K562 (cell line): Measurements from ENCODE around the gene PPIA. TPM values are rescaled to one million over a fixed set of nuclear protein-coding genes. Genes with fewer than 3 reads are reported as not detected.

Experiments
- AFF4 ChIP-seq: sonication (generic); formaldehyde crosslinking; IDR thresholded peaks from 2 replicates; pipeline ENCODE4 v1.8.0; 2023; ENCODE audit warnings: mild to moderate bottlenecking, missing genetic modification reagents
- ASH1L ChIP-seq: fragments of 450-650 bp; IDR thresholded peaks from 2 replicates; pipeline ENCODE4 v1.6.1; 2018; ENCODE audit warnings: borderline replicate concordance, mild to moderate bottlenecking, low read depth; ENCODE audit not compliant: partially characterized antibody
- BCOR ChIP-seq: fragments of 450-650 bp; IDR thresholded peaks from 2 replicates; pipeline ENCODE4 v1.6.1; 2016
- BDP1 ChIP-seq: IDR thresholded peaks from 3 replicates; pipeline ENCODE4 v1.6.1; 2011; ENCODE audit not compliant: insufficient read length, insufficient read depth
- CHD2 ChIP-seq: IDR thresholded peaks from 2 replicates; pipeline ENCODE4 v1.6.1; 2011; ENCODE audit warnings: low read depth, low read length
- HMG20B ChIP-seq: fragments of 250-450 bp; sonication (Bioruptor Pico); IDR thresholded peaks from 2 replicates; pipeline ENCODE4 v1.5.0; 2021; ENCODE audit warnings: mild to moderate bottlenecking
- HOXB6 ChIP-seq: fragments of 250-450 bp; sonication (Bioruptor Pico); IDR thresholded peaks from 2 replicates; pipeline ENCODE4 v1.5.1; 2022; ENCODE audit warnings: mild to moderate bottlenecking, borderline replicate concordance
- KHSRP ChIP-seq: fragments of 450-650 bp; IDR thresholded peaks from 2 replicates; pipeline ENCODE4 v1.6.1; 2017
- MEF2D ChIP-seq: conservative IDR thresholded peaks from 2 replicates; pipeline ENCODE4 v1.6.1; 2016; ENCODE audit warnings: low read depth, missing genetic modification characterization, missing compliant biosample characterization
- NCOA6 ChIP-seq: fragments of 450-650 bp; IDR thresholded peaks from 2 replicates; pipeline ENCODE4 v1.6.1; 2017; ENCODE audit warnings: mild to moderate bottlenecking
- NFYB ChIP-seq: IDR thresholded peaks from 2 replicates; pipeline ENCODE4 v1.6.1; 2011; ENCODE audit warnings: mild to moderate bottlenecking, moderate library complexity; ENCODE audit not compliant: insufficient read length; ENCODE audit errors: extremely low read depth
- OTX1 ChIP-seq: fragments of 450-650 bp; formaldehyde crosslinking; IDR thresholded peaks from 2 replicates; pipeline ENCODE4 v1.4.0; 2022; ENCODE audit warnings: mild to moderate bottlenecking
- PTRF ChIP-seq: fragments of 450-650 bp; IDR thresholded peaks from 2 replicates; pipeline ENCODE4 v1.6.1; 2016; ENCODE audit warnings: mild to moderate bottlenecking, missing genetic modification characterization, missing compliant biosample characterization
- RFX7 ChIP-seq: fragments of 250-450 bp; sonication (Bioruptor Pico); IDR thresholded peaks from 2 replicates; pipeline ENCODE4 v1.5.1; 2021; ENCODE audit warnings: mild to moderate bottlenecking
- RHOXF2B ChIP-seq: fragments of 250-450 bp; sonication (Bioruptor Pico); conservative IDR thresholded peaks from 2 replicates; pipeline ENCODE4 v1.5.1; 2021
- RNF2 ChIP-seq: sonication (generic); IDR thresholded peaks from 2 replicates; pipeline ENCODE4 v1.6.1; 2016
- SREBF2 ChIP-seq: sonication (generic); formaldehyde crosslinking; IDR thresholded peaks from 2 replicates; pipeline ENCODE4 v1.4.0; 2020; ENCODE audit warnings: mild to moderate bottlenecking, missing genetic modification reagents
- TAF7 ChIP-seq: fragments of 450-650 bp; IDR thresholded peaks from 2 replicates; pipeline ENCODE4 v1.6.1; 2016; ENCODE audit warnings: missing genetic modification characterization, missing compliant biosample characterization
- TARDBP ChIP-seq: fragments of 450-650 bp; IDR thresholded peaks from 2 replicates; pipeline ENCODE4 v1.6.1; 2016
- ZFP36 ChIP-seq: fragments of 150-350 bp; IDR thresholded peaks from 2 replicates; pipeline ENCODE4 v1.6.1; 2018; ENCODE audit warnings: low read length, low read depth; ENCODE audit not compliant: partially characterized antibody
- ZNF12 ChIP-seq: sonication (generic); formaldehyde crosslinking; IDR thresholded peaks from 2 replicates; pipeline ENCODE4 v1.4.0; 2020; ENCODE audit warnings: mild to moderate bottlenecking, missing genetic modification reagents
- ZNF212 ChIP-seq: fragments of 450-650 bp; formaldehyde crosslinking; IDR thresholded peaks from 2 replicates; pipeline ENCODE4 v1.4.0; 2020; ENCODE audit warnings: mild to moderate bottlenecking
- ZNF316 ChIP-seq: fragments of 450-650 bp; IDR thresholded peaks from 2 replicates; pipeline ENCODE4 v1.6.1; 2016
- ZNF75A ChIP-seq: fragments of 450-650 bp; formaldehyde crosslinking; IDR thresholded peaks from 2 replicates; pipeline ENCODE4 v1.4.0; 2020; ENCODE audit warnings: mild to moderate bottlenecking
- polyA plus RNA-seq, 8 experiments: library from polyadenylated mRNA; depleted of rRNA in 4 of 8; stranded (reverse) in 5 of 8; unstranded in 3 of 8; fragments of >200 nt; fragmentation: Nextera tagmentation in 2 of 8; fragmentation: Illumina TruSeq in 1 of 8; extraction: Ambion mirVana in 2 of 8; extraction: Trizol in 1 of 8; gene quantifications; 2 replicates each; pipeline versions ENCODE4 v1.2.1 to v1.2.3, GENCODE V29; 2011 to 2014; ENCODE audit warnings: inconsistent platforms in 1 of 8, missing spikeins in 1 of 8
- total RNA-seq, 7 experiments: library from RNA; depleted of rRNA in 6 of 7; stranded (reverse); fragments of >200 nt in 6 of 7; fragmentation: Illumina TruSeq in 2 of 7; extraction: Trizol in 2 of 7; gene quantifications; 2 replicates each; pipeline versions ENCODE4 v1.2.1 to v1.2.3, GENCODE V29; 2011 to 2021; ENCODE audit warnings: low replicate concordance in 1 of 7
- TF ChIP-seq, protein P1 (sequence below), 3 experiments: IDR thresholded peaks in 2 of 3; conservative IDR thresholded peaks in 1 of 3; 2 replicates each; pipeline ENCODE4 v1.5.1; 2011 to 2012; ENCODE audit warnings: low read length in 3 of 3, mild to moderate bottlenecking in 3 of 3, control low read depth in 2 of 3, improper control_type of control experiment in 1 of 3, inconsistent platforms in 1 of 3, low read depth in 1 of 3, mixed read lengths in 1 of 3, moderate library complexity in 1 of 3; ENCODE audit not compliant: insufficient read depth in 2 of 3
- TF ChIP-seq, protein P2 (sequence below): sonication (generic); formaldehyde crosslinking; IDR thresholded peaks from 2 replicates; pipeline ENCODE4 v1.8.0; 2022; ENCODE audit warnings: mild to moderate bottlenecking, low read depth, missing genetic modification reagents

The PPIA gene
- total and polyA plus RNA-seq, 9 of the 15 experiments (the other 6 are each of a cell fraction or from before 2014, with no cell fraction given), result 2,583 to 7,504 (median 3,973) TPM

DNA sequence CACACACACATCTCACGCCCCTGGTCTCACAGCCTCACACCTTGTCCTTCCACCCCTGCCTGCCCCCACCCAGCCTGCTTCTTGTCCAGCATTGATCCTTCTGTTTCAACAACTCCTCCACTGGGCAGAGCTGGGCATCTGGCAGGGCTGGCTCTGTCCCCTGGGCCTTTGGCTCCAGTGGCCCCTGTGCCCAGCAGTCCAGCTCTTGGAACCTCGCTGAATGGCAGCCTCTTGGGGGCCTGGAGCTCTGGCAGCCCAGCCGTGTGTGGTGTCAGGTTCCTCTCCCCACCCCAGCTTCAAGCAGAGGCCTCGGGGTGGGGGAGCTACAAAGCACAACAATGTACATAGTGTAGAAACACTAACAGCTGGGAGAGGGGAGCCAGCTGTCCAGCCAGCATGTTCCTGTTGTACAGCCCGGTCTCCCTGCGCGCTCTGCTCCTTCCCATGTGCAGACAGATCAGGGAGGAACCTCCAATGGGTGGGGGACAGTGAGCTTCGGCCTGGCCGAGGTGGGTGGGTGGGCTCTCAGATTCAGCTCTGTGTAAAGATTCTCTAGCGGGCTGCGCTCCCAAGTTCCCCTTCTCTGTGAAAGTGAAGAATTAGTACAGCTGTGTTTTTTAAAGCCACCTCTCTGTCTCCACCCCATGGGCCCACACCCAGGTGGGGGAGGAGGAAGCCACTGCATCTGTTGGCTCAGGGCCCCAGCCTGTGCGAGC is 28.4 kb upstream of the PPIA start (continued):
- no peak for TF ChIP-seq BDP1
- no peak for TF ChIP-seq BCOR
- TF ChIP-seq HOXB6 (CRISPR knock-in tag), result no peak
- TF ChIP-seq, protein P1, sequence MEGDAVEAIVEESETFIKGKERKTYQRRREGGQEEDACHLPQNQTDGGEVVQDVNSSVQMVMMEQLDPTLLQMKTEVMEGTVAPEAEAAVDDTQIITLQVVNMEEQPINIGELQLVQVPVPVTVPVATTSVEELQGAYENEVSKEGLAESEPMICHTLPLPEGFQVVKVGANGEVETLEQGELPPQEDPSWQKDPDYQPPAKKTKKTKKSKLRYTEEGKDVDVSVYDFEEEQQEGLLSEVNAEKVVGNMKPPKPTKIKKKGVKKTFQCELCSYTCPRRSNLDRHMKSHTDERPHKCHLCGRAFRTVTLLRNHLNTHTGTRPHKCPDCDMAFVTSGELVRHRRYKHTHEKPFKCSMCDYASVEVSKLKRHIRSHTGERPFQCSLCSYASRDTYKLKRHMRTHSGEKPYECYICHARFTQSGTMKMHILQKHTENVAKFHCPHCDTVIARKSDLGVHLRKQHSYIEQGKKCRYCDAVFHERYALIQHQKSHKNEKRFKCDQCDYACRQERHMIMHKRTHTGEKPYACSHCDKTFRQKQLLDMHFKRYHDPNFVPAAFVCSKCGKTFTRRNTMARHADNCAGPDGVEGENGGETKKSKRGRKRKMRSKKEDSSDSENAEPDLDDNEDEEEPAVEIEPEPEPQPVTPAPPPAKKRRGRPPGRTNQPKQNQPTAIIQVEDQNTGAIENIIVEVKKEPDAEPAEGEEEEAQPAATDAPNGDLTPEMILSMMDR (IDR thresholded peaks at IDR 0.05 in 2 of 3, conservative IDR thresholded peaks at IDR 0.05 in 1 of 3; ENCODE audit: insufficient read depth in 2 of 3, low read depth in 1 of 3, low read length in 3 of 3), result no peak
- no peak for TF ChIP-seq SREBF2 (CRISPR knock-in tag)
- TF ChIP-seq RNF2, result no peak
- no peak for TF ChIP-seq TARDBP
- no peak for TF ChIP-seq NFYB
- no peak for TF ChIP-seq NCOA6
- TF ChIP-seq ZNF75A (CRISPR knock-in tag), result no peak
- TF ChIP-seq ZNF316, result no peak
- TF ChIP-seq OTX1 (CRISPR knock-in tag), result no peak
- TF ChIP-seq RHOXF2B (CRISPR knock-in tag), result no peak
- no peak for TF ChIP-seq MEF2D (tag)
- TF ChIP-seq CHD2, result no peak
- TF ChIP-seq ZNF212, result no peak
- no peak for TF ChIP-seq TAF7 (tag)
- TF ChIP-seq PTRF (tag), result no peak
- no peak for TF ChIP-seq AFF4 (CRISPR knock-in tag)
- TF ChIP-seq, protein P2, sequence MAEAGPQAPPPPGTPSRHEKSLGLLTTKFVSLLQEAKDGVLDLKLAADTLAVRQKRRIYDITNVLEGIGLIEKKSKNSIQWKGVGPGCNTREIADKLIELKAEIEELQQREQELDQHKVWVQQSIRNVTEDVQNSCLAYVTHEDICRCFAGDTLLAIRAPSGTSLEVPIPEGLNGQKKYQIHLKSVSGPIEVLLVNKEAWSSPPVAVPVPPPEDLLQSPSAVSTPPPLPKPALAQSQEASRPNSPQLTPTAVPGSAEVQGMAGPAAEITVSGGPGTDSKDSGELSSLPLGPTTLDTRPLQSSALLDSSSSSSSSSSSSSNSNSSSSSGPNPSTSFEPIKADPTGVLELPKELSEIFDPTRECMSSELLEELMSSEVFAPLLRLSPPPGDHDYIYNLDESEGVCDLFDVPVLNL (CRISPR knock-in tag), result no peak
- TF ChIP-seq HMG20B, result no peak
- TF ChIP-seq KHSRP, result no peak
- TF ChIP-seq ASH1L, result no peak
- peak; percentile 27 for TF ChIP-seq ZFP36
- no peak for TF ChIP-seq ZNF12 (CRISPR knock-in tag)
- no peak for TF ChIP-seq RFX7 (CRISPR knock-in tag)
